ENCODE measurements around the gene AMOT. TPM values are rescaled to one million over a fixed set of nuclear protein-coding genes. Genes with fewer than 3 reads are reported as not detected.

Gene AMOT
- total and polyA plus RNA-seq, 7 experiments from 2014 or later = 0.44 to 4.4 (median 3.0) TPM

- ChIA-PET POLR2A (interaction anchor here (0.6 kb wide), 1 partner anchor 29 kb away, joined by 3 read pairs; no protein-coding TSS in a partner anchor), CTCF (no interaction called here)
- peaks cover 0 to 4% (median 0%) of the 10 kb centered on the region in 5 donors for H3K27me3 Mint-ChIP-seq
- H3K4me1 ChIP-seq (ENCODE audit: control insufficient read depth in 2 of 2, insufficient read depth in 2 of 2, low read length in 2 of 2) = no peaks in the 10 kb centered on the region
- intact Hi-C loops (cut with micrococcal nuclease) = no loop called here
- H3K36me3 Mint-ChIP-seq = no peaks in the 10 kb centered on the region
- DNase-seq = no peak
- no peaks in the 10 kb centered on the region for H3K9me3 Mint-ChIP-seq
- H3K36me3 ChIP-seq (ENCODE audit: control insufficient read depth in 2 of 3, insufficient read depth in 3 of 3, low read length in 3 of 3) = no peaks in the 10 kb centered on the region
- H3K27me3 ChIP-seq (ENCODE audit: control insufficient read depth in 2 of 2, insufficient read depth in 2 of 2, low read length in 2 of 2) = no peaks in the 10 kb centered on the region
- H3K4me3 ChIP-seq (ENCODE audit: low read length) = no peak overlapping the region
- no peak overlapping the region for H3K4me3 Mint-ChIP-seq
- ATAC-seq = no peak
- H3K27ac ChIP-seq (ENCODE audit: low read depth, low read length) = no peak overlapping the region
- H3K4me1 Mint-ChIP-seq = no peaks in the 10 kb centered on the region
- no peak overlapping the region for H3K27ac Mint-ChIP-seq
- H3K9me3 ChIP-seq (ENCODE audit: control insufficient read depth in 2 of 3, low read length in 3 of 3) = no peaks in the 10 kb centered on the region
Observed at GRCh38 chrX:112757946-112758345, 82.7 kb downstream of the AMOT start.

DNA sequence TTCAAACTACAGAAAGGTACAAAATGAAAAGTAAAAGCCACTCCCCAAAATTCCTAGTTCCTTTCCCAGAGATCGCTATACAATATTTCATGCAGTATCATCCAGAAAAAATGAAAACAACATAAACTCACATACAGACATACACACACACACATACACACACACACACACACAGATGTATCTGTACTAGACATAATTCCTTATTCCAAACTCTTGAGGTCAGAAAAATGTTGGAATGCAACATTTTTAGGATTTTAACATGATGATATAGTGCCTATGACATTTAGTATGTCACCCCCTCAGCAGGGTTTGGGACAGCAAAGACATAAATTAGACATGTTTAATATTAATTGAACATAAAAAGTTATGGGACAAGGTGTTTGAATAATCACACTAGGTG is 87.5 kb downstream of the AMOT start:
- Histone ChIP-seq H3K4me3 (ENCODE audit: low read length) (no peak overlapping the region), H3K27ac (ENCODE audit: low read depth, low read length) (no peak overlapping the region), H3K36me3 (ENCODE audit: control insufficient read depth in 2 of 3, insufficient read depth in 3 of 3, low read length in 3 of 3) (no peaks in the 10 kb centered on the region), H3K9me3 (ENCODE audit: control insufficient read depth in 2 of 3, low read length in 3 of 3) (no peaks in the 10 kb centered on the region), H3K4me1 (ENCODE audit: control insufficient read depth in 2 of 2, insufficient read depth in 2 of 2, low read length in 2 of 2) (no peaks in the 10 kb centered on the region), H3K27me3 (ENCODE audit: control insufficient read depth in 2 of 2, insufficient read depth in 2 of 2, low read length in 2 of 2) (no peaks in the 10 kb centered on the region)
- ATAC-seq (no peak), DNase-seq (no peak)
- Mint-ChIP-seq H3K4me3 (no peak overlapping the region), H3K9me3 (no peaks in the 10 kb centered on the region), H3K27ac (no peak overlapping the region), H3K27me3 (peaks cover 0 to 4% (median 0%) of the 10 kb centered on the region in 5 donors), H3K36me3 (no peaks in the 10 kb centered on the region), H3K4me1 (no peaks in the 10 kb centered on the region)
- CTCF ChIA-PET = no interaction called here
- POLR2A ChIA-PET = no interaction called here
- intact Hi-C loops (cut with micrococcal nuclease) = no loop called here

- Histone ChIP-seq H3K27me3 (ENCODE audit: control insufficient read depth in 2 of 2, insufficient read depth in 2 of 2, low read length in 2 of 2) (no peaks in the 10 kb centered on the region), H3K4me1 (ENCODE audit: control insufficient read depth in 2 of 2, insufficient read depth in 2 of 2, low read length in 2 of 2) (no peaks in the 10 kb centered on the region), H3K4me3 (ENCODE audit: low read length) (no peak overlapping the region), H3K36me3 (ENCODE audit: control insufficient read depth in 2 of 3, insufficient read depth in 3 of 3, low read length in 3 of 3) (no peaks in the 10 kb centered on the region), H3K9me3 (ENCODE audit: control insufficient read depth in 2 of 3, low read length in 3 of 3) (no peaks in the 10 kb centered on the region), H3K27ac (ENCODE audit: low read depth, low read length) (no peak overlapping the region)
- H3K36me3 Mint-ChIP-seq = no peaks in the 10 kb centered on the region
- POLR2A ChIA-PET = no interaction called here
- H3K4me1 Mint-ChIP-seq = no peaks in the 10 kb centered on the region
- intact Hi-C loops (cut with micrococcal nuclease) = no loop called here
- DNase-seq (no peak), ATAC-seq (no peak)
- no peak overlapping the region for H3K4me3 Mint-ChIP-seq
- no peaks in the 10 kb centered on the region for H3K27me3 Mint-ChIP-seq
- CTCF ChIA-PET = no interaction called here
- no peaks in the 10 kb centered on the region for H3K9me3 Mint-ChIP-seq
- no peak overlapping the region for H3K27ac Mint-ChIP-seq
Observed at GRCh38 chrX:112751076-112751475, 89.6 kb downstream of the AMOT start.

DNA sequence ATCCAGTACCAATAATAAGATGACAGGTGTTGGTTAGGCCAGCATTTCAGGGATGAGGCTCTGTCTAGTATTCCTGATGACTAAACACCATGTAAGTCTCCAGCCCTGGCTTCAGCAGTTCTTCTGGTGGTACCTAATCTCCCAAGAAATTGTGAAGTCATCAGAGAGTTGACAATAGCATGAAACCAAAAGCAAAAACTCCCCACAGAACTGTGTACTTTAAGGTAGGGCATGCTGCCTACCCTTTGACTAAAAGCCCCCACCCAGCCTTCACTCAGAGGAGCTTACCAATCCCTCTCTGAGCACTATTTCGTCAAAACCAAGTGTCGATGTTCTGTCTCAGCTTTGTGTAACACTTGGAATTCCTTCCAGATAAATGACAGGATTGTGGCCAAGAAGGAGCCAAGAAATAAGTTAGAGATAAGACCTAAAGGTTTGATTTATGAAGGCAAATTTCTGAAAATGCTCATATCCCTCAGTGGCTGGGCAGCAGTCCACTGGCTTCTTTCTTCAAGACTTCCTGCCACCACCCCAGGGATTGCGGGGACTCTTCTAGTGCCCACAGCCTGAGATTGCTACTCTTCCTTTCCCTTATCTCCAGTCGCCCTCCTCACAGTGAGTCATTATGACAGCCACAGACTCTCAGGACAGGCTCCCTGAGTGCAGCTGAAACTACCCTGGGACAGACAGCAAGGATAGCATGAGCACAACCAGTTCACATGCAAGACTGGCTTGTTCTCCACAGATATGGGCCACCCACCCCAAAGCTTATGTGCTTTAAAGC is 93.6 kb downstream of the AMOT start:
- peaks cover 0 to 4% (median 0%) of the 10 kb centered on the region in 7 donors for H3K4me1 Mint-ChIP-seq
- intact Hi-C loops (cut with micrococcal nuclease) = no loop called here
- H3K27ac Mint-ChIP-seq = no peak overlapping the region
- H3K27ac ChIP-seq (ENCODE audit: low read depth, low read length) = no peak overlapping the region
- H3K9me3 ChIP-seq (ENCODE audit: control insufficient read depth in 2 of 3, low read length in 3 of 3) = no peaks in the 10 kb centered on the region
- POLR2A ChIA-PET = no interaction called here
- no peaks in the 10 kb centered on the region for H3K4me1 ChIP-seq (ENCODE audit: control insufficient read depth in 2 of 2, insufficient read depth in 2 of 2, low read length in 2 of 2)
- H3K9me3 Mint-ChIP-seq = no peaks in the 10 kb centered on the region
- H3K27me3 ChIP-seq (ENCODE audit: control insufficient read depth in 2 of 2, insufficient read depth in 2 of 2, low read length in 2 of 2) = no peaks in the 10 kb centered on the region
- CTCF ChIA-PET = no interaction called here
- no peak overlapping the region for H3K4me3 Mint-ChIP-seq
- peaks cover 0 to 3% (median 0%) of the 10 kb centered on the region in 5 donors for H3K27me3 Mint-ChIP-seq
- ATAC-seq (no peak), DNase-seq (no peak)
- no peak overlapping the region for H3K4me3 ChIP-seq (ENCODE audit: low read length)
- H3K36me3 ChIP-seq (ENCODE audit: control insufficient read depth in 2 of 3, insufficient read depth in 3 of 3, low read length in 3 of 3) = no peaks in the 10 kb centered on the region
- no peaks in the 10 kb centered on the region for H3K36me3 Mint-ChIP-seq

DNA sequence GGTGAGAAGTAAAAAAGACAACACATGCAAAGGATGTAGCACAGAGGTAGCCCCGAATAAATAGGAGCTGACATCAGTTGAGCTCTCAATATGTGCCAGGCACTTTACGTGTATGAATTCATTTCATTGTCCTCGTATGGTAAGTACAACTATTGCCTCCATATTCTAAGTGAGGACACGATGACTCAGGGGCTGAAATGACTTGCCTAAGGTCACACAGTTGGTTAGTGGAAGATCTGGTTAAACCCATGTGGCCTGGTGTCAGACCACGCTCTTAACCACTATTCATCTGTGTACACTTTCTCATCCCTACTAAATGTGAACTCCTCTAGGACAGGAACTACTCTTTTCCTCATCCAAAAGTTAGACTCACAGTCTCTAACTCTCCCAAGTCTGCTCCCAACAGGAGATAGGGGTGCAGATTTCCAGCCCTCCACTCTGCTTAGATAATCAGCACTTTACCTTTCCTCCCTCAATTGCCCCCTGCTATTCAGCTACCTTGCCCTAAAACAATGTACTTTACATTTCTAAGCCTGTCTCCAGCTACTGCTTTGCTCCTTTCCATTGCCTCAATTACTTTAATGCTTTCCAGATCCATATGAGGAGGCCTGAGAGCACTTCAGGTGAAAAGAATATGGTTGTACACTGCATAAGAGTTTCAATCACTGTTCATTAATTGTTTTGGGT is 102.1 kb downstream of the AMOT start:
- Histone ChIP-seq H3K4me1 (ENCODE audit: control insufficient read depth in 2 of 2, insufficient read depth in 2 of 2, low read length in 2 of 2) (no peaks in the 10 kb centered on the region), H3K27ac (ENCODE audit: low read depth, low read length) (no peak overlapping the region), H3K36me3 (ENCODE audit: control insufficient read depth in 2 of 3, insufficient read depth in 3 of 3, low read length in 3 of 3) (no peaks in the 10 kb centered on the region), H3K4me3 (ENCODE audit: low read length) (no peak overlapping the region), H3K27me3 (ENCODE audit: control insufficient read depth in 2 of 2, insufficient read depth in 2 of 2, low read length in 2 of 2) (no peaks in the 10 kb centered on the region), H3K9me3 (ENCODE audit: control insufficient read depth in 2 of 3, low read length in 3 of 3) (no peaks in the 10 kb centered on the region)
- ChIA-PET CTCF (no interaction called here), POLR2A (interaction anchor here (0.7 kb wide), 1 partner anchor 81 kb away, joined by 3 read pairs; no protein-coding TSS in a partner anchor)
- intact Hi-C loops (cut with micrococcal nuclease) = loop anchor here (10.0 kb wide), 2 partner anchors 874 to 1014 kb away; no protein-coding TSS in a partner anchor
- no peaks in the 10 kb centered on the region for H3K9me3 Mint-ChIP-seq
- H3K27me3 Mint-ChIP-seq = peaks cover 0 to 9% (median 4%) of the 10 kb centered on the region in 5 donors
- no peaks in the 10 kb centered on the region for H3K36me3 Mint-ChIP-seq
- no peak overlapping the region for H3K4me3 Mint-ChIP-seq
- no peak for DNase-seq
- H3K4me1 Mint-ChIP-seq = peaks cover 0 to 8% (median 5%) of the 10 kb centered on the region in 7 donors
- no peak for ATAC-seq
- no peak overlapping the region for H3K27ac Mint-ChIP-seq

GRCh38 chrX:112736310-112736709 is 104.3 kb downstream of the AMOT start:
- no peaks in the 10 kb centered on the region for H3K4me1 ChIP-seq (ENCODE audit: control insufficient read depth in 2 of 2, insufficient read depth in 2 of 2, low read length in 2 of 2)
- ChIA-PET POLR2A (no interaction called here), CTCF (no interaction called here)
- H3K9me3 Mint-ChIP-seq = no peaks in the 10 kb centered on the region
- H3K36me3 ChIP-seq (ENCODE audit: control insufficient read depth in 2 of 3, insufficient read depth in 3 of 3, low read length in 3 of 3) = no peaks in the 10 kb centered on the region
- no peak overlapping the region for H3K27ac ChIP-seq (ENCODE audit: low read depth, low read length)
- no peak overlapping the region for H3K4me3 Mint-ChIP-seq
- intact Hi-C loops (cut with micrococcal nuclease) = loop anchor here (10.0 kb wide), 2 partner anchors 872 to 1012 kb away; no protein-coding TSS in a partner anchor
- no peaks in the 10 kb centered on the region for H3K9me3 ChIP-seq (ENCODE audit: control insufficient read depth in 2 of 3, low read length in 3 of 3)
- H3K36me3 Mint-ChIP-seq = no peaks in the 10 kb centered on the region
- DNase-seq (no peak), ATAC-seq (no peak)
- no peak overlapping the region for H3K27ac Mint-ChIP-seq
- no peak overlapping the region for H3K4me3 ChIP-seq (ENCODE audit: low read length)
- H3K4me1 Mint-ChIP-seq = peaks cover 0 to 8% (median 5%) of the 10 kb centered on the region in 7 donors
- no peaks in the 10 kb centered on the region for H3K27me3 ChIP-seq (ENCODE audit: control insufficient read depth in 2 of 2, insufficient read depth in 2 of 2, low read length in 2 of 2)
- H3K27me3 Mint-ChIP-seq = peaks cover 0 to 12% (median 4%) of the 10 kb centered on the region in 5 donors

Data from naive thymus-derived CD4-positive, alpha-beta T cell (primary cell).